IPS-20b (cell line): Measurements from ENCODE around the gene OR52B2.
"Not testable (repeated sequence)": the region's sequence is repeated elsewhere in the genome, so short reads cannot be mapped to it uniquely, and the experiment has no call there.

Experiments
- H3K27ac ChIP-seq: one replicate; pipeline ENCODE4 v1.5.1; 2013; ENCODE audit warnings: low read length
- H3K27me3 ChIP-seq: 2 replicates; pipeline ENCODE4 v1.6.1; 2013; ENCODE audit warnings: mild to moderate bottlenecking, low read length, inconsistent platforms; ENCODE audit not compliant: insufficient read depth
- H3K36me3 ChIP-seq: 2 replicates; pipeline ENCODE4 v1.6.1; 2013; ENCODE audit warnings: low read depth, mild to moderate bottlenecking, inconsistent platforms, low read length, moderate library complexity; ENCODE audit not compliant: insufficient read depth
- H3K4me1 ChIP-seq: 2 replicates; pipeline ENCODE4 v1.6.1; 2013; ENCODE audit warnings: mild to moderate bottlenecking, control low read depth, inconsistent platforms, low read length, moderate library complexity; ENCODE audit not compliant: insufficient read depth
- H3K4me3 ChIP-seq: 2 replicates; pipeline ENCODE4 v1.5.1; 2013; ENCODE audit warnings: mild to moderate bottlenecking, low read length, inconsistent platforms
- H3K9ac ChIP-seq: 2 replicates; pipeline ENCODE4 v1.6.1; 2013; ENCODE audit warnings: low read depth, mild to moderate bottlenecking, inconsistent platforms, low read length, moderate library complexity
- H3K9me3 ChIP-seq: 2 replicates; pipeline ENCODE4 v1.6.1; 2013; ENCODE audit warnings: mild to moderate bottlenecking, low read depth, low read length, inconsistent platforms; ENCODE audit not compliant: insufficient read depth

OR52B2 gene

DNA sequence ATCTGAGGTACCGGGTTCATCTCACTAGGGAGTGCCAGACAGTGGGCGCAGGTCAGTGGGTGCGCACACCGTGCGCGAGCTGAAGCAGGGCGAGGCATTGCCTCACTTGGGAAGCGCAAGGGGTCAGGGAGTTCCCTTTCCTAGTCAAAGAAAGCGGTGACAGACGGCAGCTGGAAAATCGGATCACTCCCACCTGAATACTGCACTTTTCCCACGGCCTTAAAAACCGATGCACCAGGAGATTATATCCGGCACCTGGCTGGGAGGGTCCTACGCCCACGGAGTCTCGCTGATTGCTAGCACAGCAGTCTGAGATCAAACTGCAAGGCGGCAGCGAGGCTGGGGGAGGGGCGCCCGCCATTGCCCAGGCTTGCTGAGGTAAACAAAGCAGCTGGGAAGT, 26.4 kb downstream of the OR52B2 start:
- H3K27ac ChIP-seq, H3K36me3 ChIP-seq, H3K9me3 ChIP-seq, H3K27me3 ChIP-seq, H3K4me1 ChIP-seq: not testable (repeated sequence)
- peak overlapping the region; percentile 55 for H3K4me3 ChIP-seq
- H3K9ac ChIP-seq = peak overlapping the region; percentile 56; the same call in 1 of the 2 replicates

DNA sequence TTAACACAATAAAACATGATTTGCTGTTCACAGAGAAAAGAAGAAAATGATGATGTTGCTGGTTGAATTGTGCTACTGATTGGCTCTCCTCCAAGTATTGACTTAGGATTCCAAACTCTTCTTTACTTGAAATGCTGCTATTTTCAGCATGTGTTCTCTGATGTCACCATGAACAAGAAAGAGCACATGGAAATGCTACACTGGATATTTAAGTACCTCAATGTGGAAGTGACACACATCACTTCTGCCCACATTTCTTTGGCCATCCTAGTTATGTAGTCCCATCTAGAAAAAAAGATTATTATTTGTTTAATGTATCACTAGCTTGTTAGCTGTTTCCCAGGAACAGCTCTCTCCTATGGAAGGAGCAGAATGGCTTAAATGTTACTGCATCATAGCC, 27.2 kb downstream of the OR52B2 start:
- H3K4me3 ChIP-seq = peak overlapping the region; percentile 55
- H3K9me3 ChIP-seq = no peaks in the 10 kb centered on the region
- H3K36me3 ChIP-seq = no peaks in the 10 kb centered on the region
- no peak overlapping the region for H3K27ac ChIP-seq
- H3K9ac ChIP-seq = 0 out of 2 replicates have a peak overlapping the region, but pooled peaks have one; percentile 56
- no peaks in the 10 kb centered on the region for H3K27me3 ChIP-seq
- no peaks in the 10 kb centered on the region for H3K4me1 ChIP-seq

DNA sequence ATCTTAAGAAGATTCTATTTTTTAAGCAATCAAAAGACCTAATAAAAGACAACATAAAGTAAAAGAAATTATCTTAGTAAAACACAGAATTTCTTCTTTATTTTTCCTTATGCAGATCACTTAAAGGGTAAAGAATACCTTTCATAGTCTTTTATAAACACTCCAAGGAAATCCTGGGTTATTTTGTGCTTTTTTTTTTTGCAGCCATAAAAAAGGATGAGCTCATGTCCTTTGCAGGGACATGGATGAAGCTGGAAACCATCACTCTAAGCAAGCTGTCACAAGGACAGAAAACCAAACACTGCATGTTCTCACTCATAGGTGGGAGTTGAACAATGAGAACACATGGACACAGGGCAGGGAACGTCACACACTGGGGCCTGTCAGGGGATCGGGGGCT, 34.2 kb downstream of the OR52B2 start:
- H3K9me3 ChIP-seq, H3K27me3 ChIP-seq, H3K27ac ChIP-seq, H3K4me1 ChIP-seq, H3K4me3 ChIP-seq, H3K9ac ChIP-seq, H3K36me3 ChIP-seq: not testable (repeated sequence)

DNA sequence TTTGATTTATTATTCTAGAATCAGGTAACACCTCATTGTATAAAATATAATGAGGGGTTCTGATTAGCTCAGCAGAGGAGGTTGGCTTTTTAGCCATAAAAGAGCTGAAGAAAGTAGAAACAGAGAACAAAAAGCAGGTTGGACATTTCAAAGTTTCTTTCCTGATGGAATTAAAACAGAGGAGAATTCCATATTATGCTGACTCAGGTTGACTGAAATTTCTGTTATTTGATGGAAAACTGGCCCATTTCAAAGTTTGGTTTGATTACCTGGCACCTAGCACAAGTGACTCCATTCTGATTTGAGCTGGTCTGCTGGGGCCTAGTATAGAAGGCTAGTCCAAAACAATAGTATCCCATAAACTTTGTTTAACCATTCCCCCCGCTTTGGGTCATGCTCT, 37.7 kb downstream of the OR52B2 start:
- Histone ChIP-seq H3K9ac (no peak overlapping the region), H3K27me3 (no peaks in the 10 kb centered on the region), H3K27ac (no peak overlapping the region), H3K4me1 (no peaks in the 10 kb centered on the region), H3K9me3 (no peaks in the 10 kb centered on the region), H3K36me3 (no peaks in the 10 kb centered on the region), H3K4me3 (no peak overlapping the region)

DNA sequence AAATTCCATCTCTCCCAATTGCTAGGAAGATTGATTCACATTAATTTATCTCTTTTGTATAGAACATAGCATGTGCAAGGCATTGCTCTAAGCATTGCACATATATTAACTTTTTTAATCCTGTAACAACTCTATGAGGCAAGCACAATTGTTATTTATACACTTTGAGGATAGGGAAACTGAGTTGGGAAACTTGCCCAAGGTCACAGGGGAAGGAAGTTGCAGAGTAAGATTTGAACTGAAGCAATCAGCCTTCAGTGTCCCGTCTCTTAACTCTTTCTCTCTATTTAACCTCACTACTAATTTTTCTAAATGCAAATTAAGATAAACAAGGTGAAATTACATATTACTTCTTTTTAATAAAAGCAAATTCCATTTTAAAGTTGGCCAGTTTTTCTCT, 40.5 kb downstream of the OR52B2 start:
- Histone ChIP-seq H3K9ac (no peak overlapping the region), H3K27me3 (no peaks in the 10 kb centered on the region), H3K9me3 (no peaks in the 10 kb centered on the region), H3K4me1 (no peaks in the 10 kb centered on the region), H3K27ac (no peak overlapping the region), H3K36me3 (no peaks in the 10 kb centered on the region), H3K4me3 (no peak overlapping the region)

DNA sequence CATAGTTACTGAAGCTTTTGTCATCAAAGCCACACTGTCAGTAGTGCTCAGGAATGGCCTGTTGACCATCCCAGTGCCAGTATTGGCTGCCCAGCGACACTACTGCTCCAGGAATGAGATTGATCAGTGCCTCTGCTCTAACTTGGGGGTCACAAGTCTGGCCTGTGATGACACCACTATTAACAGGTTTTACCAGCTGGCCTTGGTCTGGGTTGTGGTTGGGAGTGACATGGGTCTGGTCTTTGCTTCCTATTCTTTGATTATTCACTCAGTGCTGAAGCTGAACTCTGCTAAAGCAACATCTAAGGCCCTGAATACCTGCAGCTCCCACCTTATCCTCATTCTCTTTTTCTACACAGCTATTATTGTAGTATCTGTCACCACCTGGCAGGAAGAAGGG, 41.1 kb downstream of the OR52B2 start:
- H3K4me3 ChIP-seq = no peak overlapping the region

DNA sequence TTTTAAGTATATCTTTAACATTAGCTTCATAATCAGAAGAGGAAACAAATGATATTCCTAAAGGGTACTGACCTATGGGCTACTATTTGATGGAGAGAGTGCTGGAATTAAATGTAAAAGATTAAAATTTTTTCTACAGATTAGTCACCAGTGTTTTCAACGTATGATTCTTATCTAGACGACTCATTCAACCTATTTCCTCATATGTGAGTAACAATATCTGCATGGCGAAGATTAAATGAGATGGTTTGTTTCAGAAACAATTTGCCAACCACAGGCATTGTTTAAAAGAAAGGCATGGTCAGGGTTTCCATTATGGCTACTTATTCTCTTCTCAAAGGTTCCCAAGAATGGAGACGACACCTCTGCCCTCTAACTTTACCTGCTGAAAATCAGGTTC, 42.2 kb downstream of the OR52B2 start:
- Histone ChIP-seq H3K9me3 (no peaks in the 10 kb centered on the region), H3K36me3 (no peaks in the 10 kb centered on the region), H3K4me3 (no peak overlapping the region), H3K9ac (no peak overlapping the region), H3K27ac (no peak overlapping the region), H3K27me3 (no peaks in the 10 kb centered on the region), H3K4me1 (no peaks in the 10 kb centered on the region)

More for the DNA sequence above, 41.1 kb downstream of the OR52B2 start:
- Histone ChIP-seq H3K36me3 (no peaks in the 10 kb centered on the region), H3K9ac (no peak overlapping the region), H3K27ac (no peak overlapping the region), H3K9me3 (no peaks in the 10 kb centered on the region), H3K4me1 (no peaks in the 10 kb centered on the region), H3K27me3 (no peaks in the 10 kb centered on the region)

DNA sequence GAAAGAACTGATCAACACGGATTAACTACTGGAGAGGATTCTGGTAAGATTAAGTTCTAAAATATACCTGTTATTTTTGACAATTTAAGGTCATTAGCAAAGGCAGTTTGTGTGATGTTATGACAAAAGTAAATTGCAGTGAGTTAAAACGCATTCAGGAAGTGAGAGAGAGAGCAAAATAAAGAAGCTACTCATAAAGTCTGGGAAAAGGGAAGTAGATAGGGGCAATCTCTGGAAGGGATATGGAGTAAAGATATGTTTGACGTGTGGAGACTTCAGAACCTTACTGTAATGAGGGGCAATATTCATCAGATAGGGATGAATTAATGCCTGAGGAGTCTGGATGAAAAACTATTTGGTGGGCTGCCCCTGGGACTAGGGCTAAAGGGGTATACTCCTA, 45.9 kb downstream of the OR52B2 start:
- H3K9me3 ChIP-seq = no peaks in the 10 kb centered on the region
- H3K27ac ChIP-seq = no peak overlapping the region
- H3K27me3 ChIP-seq = no peaks in the 10 kb centered on the region
- H3K9ac ChIP-seq = no peak overlapping the region
- no peaks in the 10 kb centered on the region for H3K4me1 ChIP-seq
- H3K4me3 ChIP-seq = no peak overlapping the region
- no peaks in the 10 kb centered on the region for H3K36me3 ChIP-seq
